Smooth muscle cell (in vitro differentiated cells): ENCODE results near the gene CALML5. TPM values are rescaled to one million over a fixed set of nuclear protein-coding genes. Genes with fewer than 3 reads are reported as not detected.

Source experiments
- DNase-seq: peaks from one replicate; lab custom pipeline; 2025; ENCODE audit not compliant: unreplicated experiment; lab: John Stamatoyannopoulos, UW
- H2AFZ ChIP-seq: fragments of 200-600 bp; sonication (generic); 2 replicates; pipeline ENCODE4 v1.6.0; 2016; ENCODE audit warnings: antibody characterized with exemption, low read depth, mild to moderate bottlenecking
- H3F3A ChIP-seq: fragments of 200-600 bp; sonication (generic); 2 replicates; pipeline ENCODE4 v1.6.0; 2017; ENCODE audit warnings: antibody characterized with exemption, low read depth
- H3K27ac ChIP-seq: fragments of 200-600 bp; sonication (generic); 2 replicates; pipeline ENCODE4 v1.5.1; 2016; ENCODE audit warnings: low read depth, mild to moderate bottlenecking
- H3K27me3 ChIP-seq: fragments of 200-600 bp; sonication (generic); 2 replicates; pipeline ENCODE4 v1.6.1; 2016; ENCODE audit warnings: low read depth, mild to moderate bottlenecking
- H3K36me3 ChIP-seq: fragments of 200-600 bp; sonication (generic); 2 replicates; pipeline ENCODE4 v1.5.1; 2016; ENCODE audit warnings: low read depth
- H3K4me1 ChIP-seq: fragments of 200-600 bp; sonication (generic); 2 replicates; pipeline ENCODE4 v1.5.1; 2016; ENCODE audit warnings: low read depth
- H3K4me2 ChIP-seq: fragments of 200-600 bp; sonication (generic); 2 replicates; pipeline ENCODE4 v1.6.0; 2016; ENCODE audit warnings: mild to moderate bottlenecking
- H3K4me3 ChIP-seq: fragments of 200-600 bp; sonication (generic); 2 replicates; pipeline ENCODE4 v1.5.1; 2016; ENCODE audit warnings: mild to moderate bottlenecking
- H3K79me2 ChIP-seq: fragments of 200-600 bp; sonication (generic); 2 replicates; pipeline ENCODE4 v1.6.0; 2016; ENCODE audit warnings: low read depth, mild to moderate bottlenecking
- H3K9ac ChIP-seq: fragments of 200-600 bp; sonication (generic); 2 replicates; pipeline ENCODE4 v1.6.0; 2016; ENCODE audit warnings: low read depth
- H3K9me3 ChIP-seq: fragments of 200-600 bp; sonication (generic); replicated peaks from 2 replicates; pipeline ENCODE4 v1.5.1; 2016; ENCODE audit warnings: low read depth
- H4K20me1 ChIP-seq: fragments of 200-600 bp; sonication (generic); 2 replicates; pipeline ENCODE4 v1.6.0; 2016; ENCODE audit warnings: low read depth
- CTCF ChIP-seq: fragments of 200-600 bp; sonication (generic); IDR thresholded peaks from 2 replicates; pipeline ENCODE4 v1.5.1; 2017; ENCODE audit warnings: borderline replicate concordance, mild to moderate bottlenecking, antibody characterized with exemption; ENCODE audit not compliant: insufficient read depth, poor library complexity, severe bottlenecking
- WGBS: methylation state at CpG from one replicate; pipeline ENCODE4 v1.1.7; 2016; ENCODE audit warnings: low lambda C conversion rate; 5-methylcytosine and 5-hydroxymethylcytosine counted together
- polyA plus RNA-seq: library from polyadenylated mRNA; unstranded; fragments of >200 nt; fragmentation: Nextera tagmentation; extraction: Ambion mirVana; gene quantifications from 2 replicates; pipeline ENCODE4 v1.2.1, GENCODE V29; 2016
- total RNA-seq: library from RNA; depleted of rRNA; stranded (reverse); fragments of >200 nt; gene quantifications from 2 replicates; pipeline ENCODE4 v1.2.3, GENCODE V29; 2014

CALML5 gene
- total and polyA plus RNA-seq, 2 experiments from 2014 or later = 16.5 to 24.3 TPM

- H3K36me3 ChIP-seq = no peaks in the 10 kb centered on the region
- no peaks in the 10 kb centered on the region for H3K27me3 ChIP-seq
- 87% methylated on average over 11 of the region's 11 CpGs for WGBS
- H3K4me3 ChIP-seq = no peak overlapping the region
- H3F3A ChIP-seq = no peaks in the 10 kb centered on the region
- H3K9me3 ChIP-seq = no peaks in the 10 kb centered on the region
- no peak overlapping the region for H3K4me2 ChIP-seq
- no peak overlapping the region for H3K27ac ChIP-seq
- DNase-seq = no peak
- H3K79me2 ChIP-seq = no peaks in the 10 kb centered on the region
- H3K4me1 ChIP-seq = peaks cover 14% of the 10 kb centered on the region
- no peaks in the 10 kb centered on the region for H4K20me1 ChIP-seq
- no peak for TF ChIP-seq CTCF
- H3K9ac ChIP-seq = no peak overlapping the region
- H2AFZ ChIP-seq = no peak overlapping the region
These were observed 10.3 kb upstream of the CALML5 start for GRCh38 chr10:5509691-5510090.

GRCh38 chr10:5509236-5509635 is 9.9 kb upstream of the CALML5 start:
- Histone ChIP-seq H3K79me2 (no peaks in the 10 kb centered on the region), H3K9ac (no peak overlapping the region), H3K9me3 (no peaks in the 10 kb centered on the region), H3K4me1 (peaks cover 10% of the 10 kb centered on the region), H3K4me2 (no peak overlapping the region), H3K4me3 (no peak overlapping the region), H3K27me3 (no peaks in the 10 kb centered on the region), H2AFZ (no peak overlapping the region), H3F3A (no peaks in the 10 kb centered on the region), H4K20me1 (no peaks in the 10 kb centered on the region), H3K36me3 (no peaks in the 10 kb centered on the region), H3K27ac (no peak overlapping the region)
- WGBS = 94% methylated on average over 9 of the region's 9 CpGs
- TF ChIP-seq CTCF = no peak
- DNase-seq = no peak

- Histone ChIP-seq H3K9me3 (no peaks in the 10 kb centered on the region), H3K27me3 (no peaks in the 10 kb centered on the region), H3K4me2 (no peak overlapping the region), H3K36me3 (no peaks in the 10 kb centered on the region), H3K9ac (no peak overlapping the region), H3K4me3 (no peak overlapping the region), H3K79me2 (no peaks in the 10 kb centered on the region), H3F3A (no peaks in the 10 kb centered on the region), H2AFZ (no peak overlapping the region), H3K4me1 (peaks cover 10% of the 10 kb centered on the region), H3K27ac (no peak overlapping the region), H4K20me1 (no peaks in the 10 kb centered on the region)
- no peak for DNase-seq
- no peak for TF ChIP-seq CTCF
- WGBS = 96% methylated on average over 6 of the region's 6 CpGs
These were observed 9.4 kb upstream of the CALML5 start for GRCh38 chr10:5508786-5509185.

GRCh38 chr10:5508161-5508604 is 8.8 kb upstream of the CALML5 start:
- Histone ChIP-seq H3K27ac (no peak overlapping the region), H3K9me3 (no peaks in the 10 kb centered on the region), H4K20me1 (no peaks in the 10 kb centered on the region), H2AFZ (no peak overlapping the region), H3K79me2 (no peaks in the 10 kb centered on the region), H3K27me3 (no peaks in the 10 kb centered on the region), H3K4me3 (no peak overlapping the region), H3K36me3 (no peaks in the 10 kb centered on the region), H3K9ac (no peak overlapping the region), H3F3A (no peaks in the 10 kb centered on the region), H3K4me2 (no peak overlapping the region), H3K4me1 (peaks cover 5% of the 10 kb centered on the region)
- DNase-seq = no peak
- 93% methylated on average over 18 of the region's 18 CpGs for WGBS
- no peak for TF ChIP-seq CTCF
